Neural progenitor cell (in vitro differentiated cells): Measurements from ENCODE around the gene FGFRL1.

Experiments
- EZH2 ChIP-seq: fragments of 200-600 bp; sonication (generic); IDR thresholded peaks from 2 replicates; pipeline ENCODE4 v1.6.1; 2017; ENCODE audit warnings: antibody characterized with exemption, mild to moderate bottlenecking, moderate library complexity
- EZH2phosphoT487 ChIP-seq: fragments of 200-600 bp; sonication (generic); IDR thresholded peaks from 2 replicates; pipeline ENCODE4 v1.6.1; 2017; ENCODE audit warnings: antibody characterized with exemption
- TF ChIP-seq, protein P1 (sequence below): fragments of 200-600 bp; sonication (generic); IDR thresholded peaks from 2 replicates; pipeline ENCODE4 v1.5.1; 2017; ENCODE audit warnings: antibody characterized with exemption, mild to moderate bottlenecking

DNA sequence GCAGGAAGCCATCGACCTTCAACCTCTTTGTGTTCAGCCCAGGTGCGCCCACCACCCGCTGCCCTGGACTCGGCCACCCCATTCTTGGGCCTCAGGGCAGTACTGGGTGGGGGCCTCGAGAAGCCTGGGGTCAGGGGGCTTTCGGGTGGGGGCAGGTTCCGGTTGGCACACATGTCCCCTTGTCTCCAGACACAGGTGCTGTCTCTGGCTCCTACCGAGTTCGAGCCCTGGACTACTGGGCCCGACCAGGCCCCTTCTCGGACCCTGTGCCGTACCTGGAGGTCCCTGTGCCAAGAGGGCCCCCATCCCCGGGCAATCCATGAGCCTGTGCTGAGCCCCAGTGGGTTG lies 7.4 kb upstream of the FGFRL1 start:
- TF ChIP-seq, protein P1, sequence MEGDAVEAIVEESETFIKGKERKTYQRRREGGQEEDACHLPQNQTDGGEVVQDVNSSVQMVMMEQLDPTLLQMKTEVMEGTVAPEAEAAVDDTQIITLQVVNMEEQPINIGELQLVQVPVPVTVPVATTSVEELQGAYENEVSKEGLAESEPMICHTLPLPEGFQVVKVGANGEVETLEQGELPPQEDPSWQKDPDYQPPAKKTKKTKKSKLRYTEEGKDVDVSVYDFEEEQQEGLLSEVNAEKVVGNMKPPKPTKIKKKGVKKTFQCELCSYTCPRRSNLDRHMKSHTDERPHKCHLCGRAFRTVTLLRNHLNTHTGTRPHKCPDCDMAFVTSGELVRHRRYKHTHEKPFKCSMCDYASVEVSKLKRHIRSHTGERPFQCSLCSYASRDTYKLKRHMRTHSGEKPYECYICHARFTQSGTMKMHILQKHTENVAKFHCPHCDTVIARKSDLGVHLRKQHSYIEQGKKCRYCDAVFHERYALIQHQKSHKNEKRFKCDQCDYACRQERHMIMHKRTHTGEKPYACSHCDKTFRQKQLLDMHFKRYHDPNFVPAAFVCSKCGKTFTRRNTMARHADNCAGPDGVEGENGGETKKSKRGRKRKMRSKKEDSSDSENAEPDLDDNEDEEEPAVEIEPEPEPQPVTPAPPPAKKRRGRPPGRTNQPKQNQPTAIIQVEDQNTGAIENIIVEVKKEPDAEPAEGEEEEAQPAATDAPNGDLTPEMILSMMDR, result no peak
- TF ChIP-seq EZH2phosphoT487 (no peak), EZH2 (no peak)
